Measurements from ENCODE around the gene TMEM17. TPM values are rescaled to one million over a fixed set of nuclear protein-coding genes. Genes with fewer than 3 reads are reported as not detected.

Gene TMEM17
- total and polyA plus RNA-seq, 3 donors from 2014 or later, result 6.6 to 7.8 (median 6.7) TPM

GRCh38 chr2:62457556-62457955, 48.4 kb downstream of the TMEM17 start:
- 31 to 43% methylated on average over 10 to 11 of the region's 11 CpGs for WGBS, 2 donors
- TF ChIP-seq CTCF (IDR thresholded peaks at IDR 0.05) (no peak), POLR2A (IDR thresholded peaks at IDR 0.05) (no peak)
- Histone ChIP-seq H3K4me3 (peak overlapping the region; percentile 65 to 76), H3K27me3 (no peaks in the 10 kb centered on the region), H3K4me1 (peaks cover 9% of the 10 kb centered on the region), H3K9me3 (no peaks in the 10 kb centered on the region), H3K36me3 (ENCODE audit: low read depth, missing control alignments) (no peaks in the 10 kb centered on the region), H3K27ac (peak overlapping the region; percentile 21 to 73)
- intact Hi-C loops (cut with DNase I; ENCODE audit: low total_unique reads), result no loop called here
- DNase-seq, result no peak

GRCh38 chr2:62456721-62457539, 49.1 kb downstream of the TMEM17 start:
- Histone ChIP-seq H3K27ac (peak overlapping the region; percentile 21 to 73), H3K4me3 (peak overlapping the region; percentile 65 to 76), H3K9me3 (no peaks in the 10 kb centered on the region), H3K27me3 (no peaks in the 10 kb centered on the region), H3K36me3 (ENCODE audit: low read depth, missing control alignments) (no peaks in the 10 kb centered on the region), H3K4me1 (peaks cover 9% of the 10 kb centered on the region)
- WGBS, 2 donors, result 3 to 6% methylated on average over 28 to 44 of the region's 52 CpGs
- intact Hi-C loops (cut with DNase I; ENCODE audit: low total_unique reads), result no loop called here
- TF ChIP-seq POLR2A (IDR thresholded peaks at IDR 0.05), result no peak
- peak; percentile 90 to 94 (median 93) for TF ChIP-seq CTCF (IDR thresholded peaks at IDR 0.05)
- DNase-seq, result peak; percentile 71

GRCh38 chr2:62455957-62456692, 49.9 kb downstream of the TMEM17 start:
- WGBS, 2 donors, result 79 to 84% methylated on average over 5 to 6 of the region's 6 CpGs
- TF ChIP-seq POLR2A (IDR thresholded peaks at IDR 0.05) (no peak), CTCF (IDR thresholded peaks at IDR 0.05) (no peak)
- Histone ChIP-seq H3K36me3 (ENCODE audit: low read depth, missing control alignments) (no peaks in the 10 kb centered on the region), H3K27ac (no peak overlapping the region), H3K4me1 (peaks cover 9% of the 10 kb centered on the region), H3K4me3 (no peak overlapping the region), H3K27me3 (no peaks in the 10 kb centered on the region), H3K9me3 (no peaks in the 10 kb centered on the region)
- intact Hi-C loops (cut with DNase I; ENCODE audit: low total_unique reads), result no loop called here
- no peak for DNase-seq

- TF ChIP-seq CTCF (IDR thresholded peaks at IDR 0.05) (no peak), POLR2A (IDR thresholded peaks at IDR 0.05) (no peak)
- H3K4me1 ChIP-seq, result peaks cover 9% of the 10 kb centered on the region
- WGBS, 2 donors, result 69% methylated on average over 2 to 3 of the region's 3 CpGs
These were observed 52.0 kb downstream of the TMEM17 start for GRCh38 chr2:62453955-62454354.

More at GRCh38 chr2:62453955-62454354, 52.0 kb downstream of the TMEM17 start:
- no peak for DNase-seq
- Histone ChIP-seq H3K27ac (no peak overlapping the region), H3K36me3 (ENCODE audit: low read depth, missing control alignments) (no peaks in the 10 kb centered on the region), H3K4me3 (no peak overlapping the region), H3K27me3 (no peaks in the 10 kb centered on the region), H3K9me3 (no peaks in the 10 kb centered on the region)
- intact Hi-C loops (cut with DNase I; ENCODE audit: low total_unique reads), result no loop called here

Data from testis (tissue), 3 donors.